ENCODE measurements around the gene TCEANC2.

- TF ChIP-seq CTCF (conservative IDR thresholded peaks at IDR 0.05; ENCODE audit: low read depth, low read length) (no peak), POLR2A (IDR thresholded peaks at IDR 0.05; ENCODE audit: low read depth, low read length) (no peak), FOS (IDR thresholded peaks at IDR 0.05; ENCODE audit: low read depth, low read length) (no peak), CEBPB (IDR thresholded peaks at IDR 0.05; ENCODE audit: low read depth, low read length) (no peak), RFX5 (IDR thresholded peaks at IDR 0.05; ENCODE audit: low read depth, low read length) (no peak), RAD21 (IDR thresholded peaks at IDR 0.05; ENCODE audit: low read length) (no peak), SMC3 (IDR thresholded peaks at IDR 0.05; ENCODE audit: low read depth, low read length) (no peak), MXI1 (IDR thresholded peaks at IDR 0.05; ENCODE audit: borderline replicate concordance, low read depth, low read length) (no peak)
- TF ChIP-seq, protein P1, sequence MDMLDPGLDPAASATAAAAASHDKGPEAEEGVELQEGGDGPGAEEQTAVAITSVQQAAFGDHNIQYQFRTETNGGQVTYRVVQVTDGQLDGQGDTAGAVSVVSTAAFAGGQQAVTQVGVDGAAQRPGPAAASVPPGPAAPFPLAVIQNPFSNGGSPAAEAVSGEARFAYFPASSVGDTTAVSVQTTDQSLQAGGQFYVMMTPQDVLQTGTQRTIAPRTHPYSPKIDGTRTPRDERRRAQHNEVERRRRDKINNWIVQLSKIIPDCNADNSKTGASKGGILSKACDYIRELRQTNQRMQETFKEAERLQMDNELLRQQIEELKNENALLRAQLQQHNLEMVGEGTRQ (IDR thresholded peaks at IDR 0.05; ENCODE audit: low read depth, low read length) = no peak
These were observed 34.8 kb upstream of the TCEANC2 start for GRCh38 chr1:54018635-54019034.
